Smooth muscle cell (in vitro differentiated cells): ENCODE results near the gene TAF3. TPM values are rescaled to one million over a fixed set of nuclear protein-coding genes. Genes with fewer than 3 reads are reported as not detected.

Source experiments
- DNase-seq: peaks from one replicate; lab custom pipeline; 2025; ENCODE audit not compliant: unreplicated experiment; lab: John Stamatoyannopoulos, UW
- H2AFZ ChIP-seq: fragments of 200-600 bp; sonication (generic); 2 replicates; pipeline ENCODE4 v1.6.0; 2016; ENCODE audit warnings: antibody characterized with exemption, low read depth, mild to moderate bottlenecking
- H3F3A ChIP-seq: fragments of 200-600 bp; sonication (generic); 2 replicates; pipeline ENCODE4 v1.6.0; 2017; ENCODE audit warnings: antibody characterized with exemption, low read depth
- H3K27ac ChIP-seq: fragments of 200-600 bp; sonication (generic); 2 replicates; pipeline ENCODE4 v1.5.1; 2016; ENCODE audit warnings: low read depth, mild to moderate bottlenecking
- H3K27me3 ChIP-seq: fragments of 200-600 bp; sonication (generic); 2 replicates; pipeline ENCODE4 v1.6.1; 2016; ENCODE audit warnings: low read depth, mild to moderate bottlenecking
- H3K36me3 ChIP-seq: fragments of 200-600 bp; sonication (generic); 2 replicates; pipeline ENCODE4 v1.5.1; 2016; ENCODE audit warnings: low read depth
- H3K4me1 ChIP-seq: fragments of 200-600 bp; sonication (generic); 2 replicates; pipeline ENCODE4 v1.5.1; 2016; ENCODE audit warnings: low read depth
- H3K4me2 ChIP-seq: fragments of 200-600 bp; sonication (generic); 2 replicates; pipeline ENCODE4 v1.6.0; 2016; ENCODE audit warnings: mild to moderate bottlenecking
- H3K4me3 ChIP-seq: fragments of 200-600 bp; sonication (generic); 2 replicates; pipeline ENCODE4 v1.5.1; 2016; ENCODE audit warnings: mild to moderate bottlenecking
- H3K79me2 ChIP-seq: fragments of 200-600 bp; sonication (generic); 2 replicates; pipeline ENCODE4 v1.6.0; 2016; ENCODE audit warnings: low read depth, mild to moderate bottlenecking
- H3K9ac ChIP-seq: fragments of 200-600 bp; sonication (generic); 2 replicates; pipeline ENCODE4 v1.6.0; 2016; ENCODE audit warnings: low read depth
- H3K9me3 ChIP-seq: fragments of 200-600 bp; sonication (generic); replicated peaks from 2 replicates; pipeline ENCODE4 v1.5.1; 2016; ENCODE audit warnings: low read depth
- H4K20me1 ChIP-seq: fragments of 200-600 bp; sonication (generic); 2 replicates; pipeline ENCODE4 v1.6.0; 2016; ENCODE audit warnings: low read depth
- WGBS: methylation state at CpG from one replicate; pipeline ENCODE4 v1.1.7; 2016; ENCODE audit warnings: low lambda C conversion rate; 5-methylcytosine and 5-hydroxymethylcytosine counted together
- polyA plus RNA-seq: library from polyadenylated mRNA; unstranded; fragments of >200 nt; fragmentation: Nextera tagmentation; extraction: Ambion mirVana; gene quantifications from 2 replicates; pipeline ENCODE4 v1.2.1, GENCODE V29; 2016
- total RNA-seq: library from RNA; depleted of rRNA; stranded (reverse); fragments of >200 nt; gene quantifications from 2 replicates; pipeline ENCODE4 v1.2.3, GENCODE V29; 2014
- TF ChIP-seq, protein P1 (sequence below): fragments of 200-600 bp; sonication (generic); IDR thresholded peaks from 2 replicates; pipeline ENCODE4 v1.5.1; 2017; ENCODE audit warnings: borderline replicate concordance, mild to moderate bottlenecking, antibody characterized with exemption; ENCODE audit not compliant: insufficient read depth, poor library complexity, severe bottlenecking

The TAF3 gene
- total and polyA plus RNA-seq, 2 experiments from 2014 or later, result 3.7 to 7.0 TPM

- DNase-seq, result no peak
- Histone ChIP-seq H3K9me3 (no peaks in the 10 kb centered on the region), H3K79me2 (no peaks in the 10 kb centered on the region), H2AFZ (no peak overlapping the region), H3K27ac (no peak overlapping the region), H3F3A (no peaks in the 10 kb centered on the region), H3K9ac (no peak overlapping the region), H3K4me3 (no peak overlapping the region), H3K4me1 (no peaks in the 10 kb centered on the region), H3K4me2 (no peak overlapping the region), H4K20me1 (no peaks in the 10 kb centered on the region), H3K36me3 (peaks cover 4% of the 10 kb centered on the region), H3K27me3 (no peaks in the 10 kb centered on the region)
- TF ChIP-seq, protein P1, sequence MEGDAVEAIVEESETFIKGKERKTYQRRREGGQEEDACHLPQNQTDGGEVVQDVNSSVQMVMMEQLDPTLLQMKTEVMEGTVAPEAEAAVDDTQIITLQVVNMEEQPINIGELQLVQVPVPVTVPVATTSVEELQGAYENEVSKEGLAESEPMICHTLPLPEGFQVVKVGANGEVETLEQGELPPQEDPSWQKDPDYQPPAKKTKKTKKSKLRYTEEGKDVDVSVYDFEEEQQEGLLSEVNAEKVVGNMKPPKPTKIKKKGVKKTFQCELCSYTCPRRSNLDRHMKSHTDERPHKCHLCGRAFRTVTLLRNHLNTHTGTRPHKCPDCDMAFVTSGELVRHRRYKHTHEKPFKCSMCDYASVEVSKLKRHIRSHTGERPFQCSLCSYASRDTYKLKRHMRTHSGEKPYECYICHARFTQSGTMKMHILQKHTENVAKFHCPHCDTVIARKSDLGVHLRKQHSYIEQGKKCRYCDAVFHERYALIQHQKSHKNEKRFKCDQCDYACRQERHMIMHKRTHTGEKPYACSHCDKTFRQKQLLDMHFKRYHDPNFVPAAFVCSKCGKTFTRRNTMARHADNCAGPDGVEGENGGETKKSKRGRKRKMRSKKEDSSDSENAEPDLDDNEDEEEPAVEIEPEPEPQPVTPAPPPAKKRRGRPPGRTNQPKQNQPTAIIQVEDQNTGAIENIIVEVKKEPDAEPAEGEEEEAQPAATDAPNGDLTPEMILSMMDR, result no peak
- 94% methylated on average over 1 of the region's 1 CpG for WGBS
Observed at GRCh38 chr10:7998831-7999230, 180.5 kb downstream of the TAF3 start.

GRCh38 chr10:8004469-8005000, 186.2 kb downstream of the TAF3 start:
- H3K4me3 ChIP-seq, result no peak overlapping the region
- no peak overlapping the region for H3K4me2 ChIP-seq
- H3F3A ChIP-seq, result no peaks in the 10 kb centered on the region
- 49% methylated on average over 2 of the region's 2 CpGs for WGBS
- TF ChIP-seq, protein P1, result no peak
- no peaks in the 10 kb centered on the region for H4K20me1 ChIP-seq
- H2AFZ ChIP-seq, result no peak overlapping the region
- no peaks in the 10 kb centered on the region for H3K4me1 ChIP-seq
- no peak overlapping the region for H3K9ac ChIP-seq
- H3K9me3 ChIP-seq, result no peaks in the 10 kb centered on the region
- H3K79me2 ChIP-seq, result no peaks in the 10 kb centered on the region
- no peak overlapping the region for H3K27ac ChIP-seq
- DNase-seq, result no peak
- peaks cover 4% of the 10 kb centered on the region for H3K36me3 ChIP-seq
- no peaks in the 10 kb centered on the region for H3K27me3 ChIP-seq

DNA sequence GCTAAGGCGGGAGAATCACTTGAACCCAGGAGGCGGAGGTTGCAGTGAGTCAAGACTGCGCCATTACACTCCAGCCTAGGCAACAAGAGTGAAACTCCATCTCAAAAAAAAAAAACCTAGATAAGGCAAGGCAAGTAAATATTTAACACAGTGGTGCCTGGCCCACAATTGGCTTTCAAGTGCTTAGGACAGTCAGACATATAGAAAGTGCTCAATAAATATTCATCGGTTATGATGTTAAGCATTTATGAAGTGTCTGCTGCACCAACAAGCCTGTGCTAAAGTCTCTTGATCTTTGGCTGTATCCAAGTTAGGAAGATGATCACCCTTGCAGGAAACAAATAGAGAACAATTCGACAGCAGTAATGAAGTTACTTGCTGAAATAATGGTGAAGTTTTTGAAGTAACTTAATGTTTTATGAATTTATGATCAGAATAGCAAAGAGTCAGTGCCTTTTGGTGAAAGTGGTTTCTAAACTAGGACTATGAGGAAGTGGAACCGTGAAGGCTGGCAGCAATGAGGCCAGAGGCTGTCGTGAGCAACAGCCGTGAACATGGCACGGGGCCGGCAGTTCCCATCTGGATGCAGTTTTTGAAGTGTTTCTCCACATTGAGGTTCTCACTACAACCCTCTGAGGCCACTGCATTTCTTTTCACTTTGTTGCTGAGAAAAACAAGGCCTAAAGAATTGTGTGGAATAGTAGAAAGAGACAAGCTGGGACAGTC, 188.1 kb downstream of the TAF3 start:
- H3K4me1 ChIP-seq, result no peaks in the 10 kb centered on the region
- no peaks in the 10 kb centered on the region for H3K79me2 ChIP-seq
- H3K27ac ChIP-seq, result no peak overlapping the region
- TF ChIP-seq, protein P1, result no peak
- H2AFZ ChIP-seq, result no peak overlapping the region
- DNase-seq, result no peak
- H3K36me3 ChIP-seq, result peaks cover under 1% of the 10 kb centered on the region
- H3K27me3 ChIP-seq, result no peaks in the 10 kb centered on the region
- H3K4me3 ChIP-seq, result no peak overlapping the region
- no peaks in the 10 kb centered on the region for H3F3A ChIP-seq
- WGBS, result 89% methylated on average over 10 of the region's 10 CpGs
- no peaks in the 10 kb centered on the region for H3K9me3 ChIP-seq
- no peak overlapping the region for H3K9ac ChIP-seq
- no peaks in the 10 kb centered on the region for H4K20me1 ChIP-seq
- no peak overlapping the region for H3K4me2 ChIP-seq

- Histone ChIP-seq H3K79me2 (no peaks in the 10 kb centered on the region), H3K9me3 (no peaks in the 10 kb centered on the region), H3K27me3 (no peaks in the 10 kb centered on the region), H2AFZ (no peak overlapping the region), H3K4me1 (no peaks in the 10 kb centered on the region), H3F3A (no peaks in the 10 kb centered on the region), H3K36me3 (no peaks in the 10 kb centered on the region), H3K4me3 (no peak overlapping the region), H4K20me1 (no peaks in the 10 kb centered on the region), H3K9ac (no peak overlapping the region), H3K27ac (no peak overlapping the region), H3K4me2 (no peak overlapping the region)
- WGBS, result 95% methylated on average over 25 of the region's 38 CpGs
- TF ChIP-seq, protein P1, result no peak
- no peak for DNase-seq
Observed at GRCh38 chr10:8009031-8009430, 190.7 kb downstream of the TAF3 start.
